Measurements from ENCODE around the gene ITFG1.
A peak's percentile ranks its signal among the peaks of the same experiment; 100 is the strongest.
"Not testable (repeated sequence)": the region's sequence is repeated elsewhere in the genome, so short reads cannot be mapped to it uniquely, and the experiment has no call there.

The ITFG1 gene

DNA sequence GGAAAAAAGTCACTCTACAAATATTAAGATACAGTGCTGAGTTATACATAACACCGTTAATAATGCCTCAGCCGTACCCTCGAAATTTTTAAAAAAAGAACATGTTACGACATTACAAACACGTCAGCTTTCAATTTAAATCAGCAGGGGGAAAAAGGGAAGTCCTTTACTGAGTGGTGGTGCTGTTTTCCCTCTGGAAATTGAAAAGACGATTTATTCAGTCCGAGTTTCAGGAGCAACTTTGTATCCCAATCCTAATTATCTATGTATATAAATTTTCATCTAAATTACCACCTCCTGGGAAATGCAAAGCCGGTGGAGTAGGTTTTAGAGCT lies 318.4 kb downstream of the ITFG1 start:
- Histone ChIP-seq H3K27ac (no peak overlapping the region), H3K9ac (ENCODE audit: insufficient read length) (peak overlapping the region; percentile 26), H3K4me3 (peak overlapping the region; percentile 76), H3K9me3 (ENCODE audit: low read depth, low read length) (no peaks in the 10 kb centered on the region), H3K36me3 (ENCODE audit: insufficient read depth, low read length) (no peaks in the 10 kb centered on the region)
- DNase-seq (ENCODE audit: low read depth, low spot score): no peak
- TF ChIP-seq POLR2AphosphoS5 (IDR thresholded peaks at IDR 0.05; ENCODE audit: borderline replicate concordance, low read depth, low read length) (no peak), EZH2 (IDR thresholded peaks at IDR 0.05) (no peak), FOXP2 (optimal IDR thresholded peaks at IDR 0.05; ENCODE audit: control extremely low read depth, extremely low read length, insufficient read depth) (no peak)

DNA sequence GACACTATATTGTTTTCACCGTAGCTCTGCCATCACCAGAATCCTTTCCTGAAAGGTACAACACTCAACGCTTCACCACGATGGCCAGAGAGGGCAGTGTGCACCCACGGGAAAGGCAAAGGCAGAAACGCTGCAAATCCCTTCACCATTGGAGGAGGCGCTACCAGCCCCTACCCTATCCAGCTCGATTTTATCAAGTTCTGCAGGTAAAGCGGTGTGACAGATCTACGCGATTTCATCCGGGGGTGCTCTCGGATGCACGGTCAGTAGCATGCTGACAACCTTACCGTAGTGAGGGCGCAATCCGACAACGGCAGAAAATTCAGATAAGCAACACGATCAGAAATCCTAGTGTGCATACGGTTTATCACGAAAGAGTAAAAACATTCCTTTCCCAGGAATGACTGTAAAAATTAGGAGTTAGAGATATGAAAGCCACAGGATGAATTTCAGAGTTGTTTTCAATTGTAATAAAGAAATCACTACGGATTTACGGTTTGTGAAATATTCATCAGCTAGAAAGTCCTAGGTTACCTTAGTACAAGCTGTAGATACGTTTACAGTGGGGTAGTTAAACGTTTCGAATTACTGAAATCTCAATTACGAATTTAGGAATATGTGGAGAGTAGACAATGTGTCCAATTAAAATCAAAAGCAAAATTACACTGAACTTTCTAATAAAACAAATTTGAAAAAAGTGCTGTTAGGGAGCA lies 318.9 kb downstream of the ITFG1 start:
- Histone ChIP-seq H3K36me3 (ENCODE audit: insufficient read depth, low read length) (no peaks in the 10 kb centered on the region), H3K4me3 (peak overlapping the region; percentile 76), H3K9me3 (ENCODE audit: low read depth, low read length) (no peaks in the 10 kb centered on the region), H3K27ac (no peak overlapping the region), H3K9ac (ENCODE audit: insufficient read length) (peak overlapping the region; percentile 26)
- TF ChIP-seq POLR2AphosphoS5 (IDR thresholded peaks at IDR 0.05; ENCODE audit: borderline replicate concordance, low read depth, low read length) (no peak), FOXP2 (optimal IDR thresholded peaks at IDR 0.05; ENCODE audit: control extremely low read depth, extremely low read length, insufficient read depth) (no peak), EZH2 (IDR thresholded peaks at IDR 0.05) (no peak)
- DNase-seq (ENCODE audit: low read depth, low spot score): peak; percentile 10

- Histone ChIP-seq H3K9me3 (ENCODE audit: low read depth, low read length) (no peaks in the 10 kb centered on the region), H3K36me3 (ENCODE audit: insufficient read depth, low read length) (no peaks in the 10 kb centered on the region), H3K9ac (ENCODE audit: insufficient read length) (no peak overlapping the region), H3K27ac (no peak overlapping the region), H3K4me3 (no peak overlapping the region)
- DNase-seq (ENCODE audit: low read depth, low spot score): no peak
- no peak for TF ChIP-seq FOXP2 (optimal IDR thresholded peaks at IDR 0.05; ENCODE audit: control extremely low read depth, extremely low read length, insufficient read depth)
- TF ChIP-seq EZH2 (IDR thresholded peaks at IDR 0.05): no peak
- TF ChIP-seq POLR2AphosphoS5 (IDR thresholded peaks at IDR 0.05; ENCODE audit: borderline replicate concordance, low read depth, low read length): no peak
Observed at GRCh38 chr16:47140686-47141085, 320.2 kb downstream of the ITFG1 start.

GRCh38 chr16:47139561-47140185 lies 321.2 kb downstream of the ITFG1 start:
- no peak for DNase-seq (ENCODE audit: low read depth, low spot score)
- Histone ChIP-seq H3K4me3 (no peak overlapping the region), H3K9ac (ENCODE audit: insufficient read length) (no peak overlapping the region), H3K27ac (no peak overlapping the region), H3K36me3 (ENCODE audit: insufficient read depth, low read length) (no peaks in the 10 kb centered on the region), H3K9me3 (ENCODE audit: low read depth, low read length) (no peaks in the 10 kb centered on the region)
- TF ChIP-seq FOXP2 (optimal IDR thresholded peaks at IDR 0.05; ENCODE audit: control extremely low read depth, extremely low read length, insufficient read depth): no peak
- no peak for TF ChIP-seq POLR2AphosphoS5 (IDR thresholded peaks at IDR 0.05; ENCODE audit: borderline replicate concordance, low read depth, low read length)
- TF ChIP-seq EZH2 (IDR thresholded peaks at IDR 0.05): no peak

GRCh38 chr16:47137925-47138324 lies 322.9 kb downstream of the ITFG1 start:
- DNase-seq (ENCODE audit: low read depth, low spot score); H3K9ac ChIP-seq (ENCODE audit: insufficient read length); H3K36me3 ChIP-seq (ENCODE audit: insufficient read depth, low read length); H3K4me3 ChIP-seq; H3K27ac ChIP-seq; H3K9me3 ChIP-seq (ENCODE audit: low read depth, low read length): not testable (repeated sequence)

- no peak for DNase-seq (ENCODE audit: low read depth, low spot score)
- Histone ChIP-seq H3K27ac (no peak overlapping the region), H3K36me3 (ENCODE audit: insufficient read depth, low read length) (no peaks in the 10 kb centered on the region), H3K9ac (ENCODE audit: insufficient read length) (no peak overlapping the region), H3K9me3 (ENCODE audit: low read depth, low read length) (no peaks in the 10 kb centered on the region), H3K4me3 (no peak overlapping the region)
- TF ChIP-seq POLR2AphosphoS5 (IDR thresholded peaks at IDR 0.05; ENCODE audit: borderline replicate concordance, low read depth, low read length) (no peak), FOXP2 (optimal IDR thresholded peaks at IDR 0.05; ENCODE audit: control extremely low read depth, extremely low read length, insufficient read depth) (no peak), EZH2 (IDR thresholded peaks at IDR 0.05) (no peak)
Observed at GRCh38 chr16:47136099-47136842, 324.6 kb downstream of the ITFG1 start.

DNA sequence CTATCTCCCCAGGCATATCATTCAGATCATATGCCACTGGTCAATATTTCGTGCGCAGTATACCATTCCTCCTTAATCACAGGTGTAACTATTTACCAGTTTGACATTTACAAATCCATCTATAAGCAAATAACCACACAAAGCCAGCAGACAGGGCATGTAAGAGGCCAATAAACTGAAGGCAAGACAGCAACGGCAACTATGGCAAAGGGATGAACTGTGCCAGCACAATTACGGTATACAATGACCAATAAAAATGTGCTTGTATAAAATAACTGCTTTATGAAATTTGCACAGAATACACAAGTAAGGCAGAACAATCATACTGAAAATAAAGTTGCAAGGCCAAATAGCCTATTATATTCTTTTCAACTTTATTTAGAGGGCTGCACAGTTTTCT lies 326.3 kb downstream of the ITFG1 start:
- H3K9ac ChIP-seq (ENCODE audit: insufficient read length): no peak overlapping the region
- H3K36me3 ChIP-seq (ENCODE audit: insufficient read depth, low read length): no peaks in the 10 kb centered on the region
- H3K27ac ChIP-seq: no peak overlapping the region
- H3K9me3 ChIP-seq (ENCODE audit: low read depth, low read length): no peaks in the 10 kb centered on the region
- H3K4me3 ChIP-seq: no peak overlapping the region
- TF ChIP-seq EZH2 (IDR thresholded peaks at IDR 0.05) (no peak), POLR2AphosphoS5 (IDR thresholded peaks at IDR 0.05; ENCODE audit: borderline replicate concordance, low read depth, low read length) (no peak), FOXP2 (optimal IDR thresholded peaks at IDR 0.05; ENCODE audit: control extremely low read depth, extremely low read length, insufficient read depth) (no peak)
- DNase-seq (ENCODE audit: low read depth, low spot score): no peak

DNA sequence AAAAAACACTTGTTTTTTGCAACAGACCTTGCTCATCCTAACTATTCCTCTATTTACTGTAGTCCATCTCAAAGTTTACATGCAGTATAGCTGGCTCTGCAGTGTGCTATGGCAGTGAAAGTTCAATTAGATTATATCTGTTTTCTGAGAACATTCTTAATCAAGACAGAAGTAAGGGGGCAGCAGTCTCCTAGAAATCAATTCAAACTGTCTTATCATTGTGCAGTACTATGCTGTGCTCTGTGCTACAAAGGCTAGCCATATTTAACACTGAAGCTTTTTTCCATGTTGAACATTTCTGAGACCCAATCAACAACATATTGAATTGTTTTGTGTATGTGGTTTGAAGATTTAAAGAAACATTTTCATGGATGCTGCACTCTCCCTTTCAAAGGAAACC lies 328.6 kb downstream of the ITFG1 start:
- Histone ChIP-seq H3K36me3 (ENCODE audit: insufficient read depth, low read length) (no peaks in the 10 kb centered on the region), H3K27ac (no peak overlapping the region), H3K9ac (ENCODE audit: insufficient read length) (no peak overlapping the region), H3K9me3 (ENCODE audit: low read depth, low read length) (no peaks in the 10 kb centered on the region), H3K4me3 (no peak overlapping the region)
- DNase-seq (ENCODE audit: low read depth, low spot score): no peak
- TF ChIP-seq POLR2AphosphoS5 (IDR thresholded peaks at IDR 0.05; ENCODE audit: borderline replicate concordance, low read depth, low read length) (no peak), FOXP2 (optimal IDR thresholded peaks at IDR 0.05; ENCODE audit: control extremely low read depth, extremely low read length, insufficient read depth) (no peak), EZH2 (IDR thresholded peaks at IDR 0.05) (no peak)

Data from SK-N-MC (cell line).